Measurements from ENCODE around the gene MEN1. TPM values are rescaled to one million over a fixed set of nuclear protein-coding genes. Genes with fewer than 3 reads are reported as not detected.

The MEN1 gene
- total RNA-seq, 1 experiment from 2014 or later = 25.3 TPM

Other genes with a start within 250 kb of the MEN1 start
- gene SLC22A12, start 219.3 kb downstream of the MEN1 start, total RNA-seq (2014; rRNA removed) = not detected in 2 replicates
- 34.0 and 50.4 TPM in 2 replicates for gene NRXN2, start 87.4 kb downstream of the MEN1 start, total RNA-seq (2014; rRNA removed)
- 0.23 TPM in 1 of 2 replicates, not detected in the other for gene RASGRP2, start 66.4 kb downstream of the MEN1 start, total RNA-seq (2014; rRNA removed)
- not detected in 2 replicates for gene PYGM, start 50.6 kb downstream of the MEN1 start, total RNA-seq (2014; rRNA removed)
- 124 and 158 TPM in 2 replicates for gene SF1, start 32.0 kb downstream of the MEN1 start, total RNA-seq (2014; rRNA removed)
- gene MAP4K2, start 7.3 kb downstream of the MEN1 start, total RNA-seq (2014; rRNA removed) = 10.8 and 11.3 TPM in 2 replicates
- 0.11 TPM in 1 of 2 replicates, not detected in the other for gene CDC42BPG, start 34.1 kb upstream of the MEN1 start, total RNA-seq (2014; rRNA removed)
- gene EHD1, start 68.1 kb upstream of the MEN1 start, total RNA-seq (2014; rRNA removed) = 73.5 and 84.6 TPM in 2 replicates
- 17.7 and 22.9 TPM in 2 replicates for gene ATG2A, start 106.7 kb upstream of the MEN1 start, total RNA-seq (2014; rRNA removed)
- 19.2 and 27.3 TPM in 2 replicates for gene PPP2R5B, start 114.1 kb upstream of the MEN1 start, total RNA-seq (2014; rRNA removed)
- gene GPHA2, start 125.3 kb upstream of the MEN1 start, total RNA-seq (2014; rRNA removed) = not detected in 2 replicates
- gene MAJIN, start 161.6 kb upstream of the MEN1 start, total RNA-seq (2014; rRNA removed) = not detected in 2 replicates
- 0.19 and 0.40 TPM in 2 replicates for gene BATF2, start 186.4 kb upstream of the MEN1 start, total RNA-seq (2014; rRNA removed)
- 102 and 115 TPM in 2 replicates for gene ARL2, start 203.6 kb upstream of the MEN1 start, total RNA-seq (2014; rRNA removed)
- gene SNX15, start 216.9 kb upstream of the MEN1 start, total RNA-seq (2014; rRNA removed) = 15.2 and 16.0 TPM in 2 replicates
- gene SAC3D1, start 230.7 kb upstream of the MEN1 start, total RNA-seq (2014; rRNA removed) = 21.7 and 23.5 TPM in 2 replicates
- gene NAALADL1, start 248.0 kb upstream of the MEN1 start, total RNA-seq (2014; rRNA removed) = not detected in 2 replicates

Data from LHCN-M2 (cell line).